Coronary artery (tissue), 2 donors: ENCODE results near the gene CDC42EP3.

ENCODE experiments used
- DNase-seq: peaks from one replicate; pipeline ENCODE4 v3.0.0-alpha.2; 2017; ENCODE audit warnings: low spot score
- H3K27ac ChIP-seq, 2 donors: fragments of 200-600 bp; sonication (generic); one replicate each; pipeline ENCODE4 v1.5.1; 2016 to 2019
- H3K4me3 ChIP-seq: fragments of 200-600 bp; sonication (generic); 2 replicates; pipeline ENCODE4 v1.5.1; 2016; ENCODE audit warnings: mild to moderate bottlenecking, moderate library complexity
- CTCF ChIP-seq: fragments of 200-600 bp; sonication (generic); IDR thresholded peaks from one replicate; pipeline ENCODE4 v1.5.1; 2019; ENCODE audit warnings: antibody characterized with exemption

The CDC42EP3 gene

GRCh38 chr2:37683921-37684780 is 12.7 kb upstream of the CDC42EP3 start:
- DNase-seq: no peak
- Histone ChIP-seq H3K4me3 (no peak overlapping the region), H3K27ac (no peak overlapping the region)
- TF ChIP-seq CTCF: no peak

- TF ChIP-seq CTCF: no peak
- DNase-seq: no peak
- Histone ChIP-seq H3K27ac (no peak overlapping the region), H3K4me3 (no peak overlapping the region)
These were observed 11.8 kb upstream of the CDC42EP3 start for GRCh38 chr2:37683241-37683640.

GRCh38 chr2:37682473-37682872 is 11.0 kb upstream of the CDC42EP3 start:
- H3K4me3 ChIP-seq: no peak overlapping the region
- TF ChIP-seq CTCF: no peak
- no peak for DNase-seq
- no peak overlapping the region for H3K27ac ChIP-seq

- Histone ChIP-seq H3K27ac (no peak overlapping the region), H3K4me3 (no peak overlapping the region)
- DNase-seq: no peak
- no peak for TF ChIP-seq CTCF
These were observed 10.1 kb upstream of the CDC42EP3 start for GRCh38 chr2:37681587-37681986.

- Histone ChIP-seq H3K4me3 (no peak overlapping the region), H3K27ac (no peak overlapping the region)
- TF ChIP-seq CTCF: no peak
- DNase-seq: no peak
These were observed 7.7 kb upstream of the CDC42EP3 start for GRCh38 chr2:37679072-37679695.

- Histone ChIP-seq H3K4me3 (no peak overlapping the region), H3K27ac (no peak overlapping the region)
- TF ChIP-seq CTCF: no peak
- no peak for DNase-seq
These were observed 4.8 kb upstream of the CDC42EP3 start for GRCh38 chr2:37676274-37676673.

GRCh38 chr2:37674946-37675345 is 3.5 kb upstream of the CDC42EP3 start:
- H3K27ac ChIP-seq: peak overlapping the region in 1 of 2 donors; percentile 16
- no peak for TF ChIP-seq CTCF
- DNase-seq: no peak
- no peak overlapping the region for H3K4me3 ChIP-seq
